GM18511 (cell line): ENCODE data around the gene INO80C.
A peak's percentile ranks its signal among the peaks of the same experiment; 100 is the strongest.
"Not testable (repeated sequence)": the region's sequence is repeated elsewhere in the genome, so short reads cannot be mapped to it uniquely, and the experiment has no call there.

ENCODE experiments used
- ATAC-seq: cut with Tn5 transposase; IDR thresholded peaks from one replicate; pipeline ENCODE4 v1.9.1; 2021; ENCODE audit warnings: mild to moderate bottlenecking, moderate library complexity; ENCODE audit not compliant: unreplicated experiment

The INO80C gene

GRCh38 chr18:35489913-35490490 lies 7.8 kb downstream of the INO80C start:
- ATAC-seq, result no peak

GRCh38 chr18:35489281-35489680 lies 8.5 kb downstream of the INO80C start:
- ATAC-seq, result not testable (repeated sequence)

GRCh38 chr18:35488396-35488795 lies 9.4 kb downstream of the INO80C start:
- not testable (repeated sequence) for ATAC-seq

GRCh38 chr18:35487525-35487924 lies 10.2 kb downstream of the INO80C start:
- ATAC-seq, result not testable (repeated sequence)

GRCh38 chr18:35485852-35486251 lies 11.9 kb downstream of the INO80C start:
- ATAC-seq, result no peak

GRCh38 chr18:35484034-35484433 lies 13.7 kb downstream of the INO80C start:
- ATAC-seq, result peak; percentile 74

- no peak for ATAC-seq
Measured at GRCh38 chr18:35481960-35482366, 15.8 kb downstream of the INO80C start.

- no peak for ATAC-seq
Measured at GRCh38 chr18:35479911-35480586, 17.7 kb downstream of the INO80C start.

GRCh38 chr18:35478520-35479435 lies 19.0 kb downstream of the INO80C start:
- ATAC-seq, result no peak

- no peak for ATAC-seq
Measured at GRCh38 chr18:35477974-35478373, 19.8 kb downstream of the INO80C start.

GRCh38 chr18:35477497-35477896 lies 20.3 kb downstream of the INO80C start:
- no peak for ATAC-seq

GRCh38 chr18:35474884-35475283 lies 22.9 kb downstream of the INO80C start:
- ATAC-seq, result no peak

- no peak for ATAC-seq
Measured at GRCh38 chr18:35473562-35473961, 24.2 kb downstream of the INO80C start.

GRCh38 chr18:35470435-35470834 lies 27.3 kb downstream of the INO80C start:
- no peak for ATAC-seq

GRCh38 chr18:35469725-35470124 lies 28.0 kb downstream of the INO80C start:
- ATAC-seq, result no peak

- no peak for ATAC-seq
Measured at GRCh38 chr18:35468711-35469110, 29.0 kb downstream of the INO80C start.

GRCh38 chr18:35467624-35468016 lies 30.1 kb downstream of the INO80C start:
- ATAC-seq, result peak; percentile 81

- peak; percentile 27 for ATAC-seq
Measured at GRCh38 chr18:35466815-35467623, 30.7 kb downstream of the INO80C start.

GRCh38 chr18:35466334-35466733 lies 31.4 kb downstream of the INO80C start:
- ATAC-seq, result peak; percentile 45

GRCh38 chr18:35465329-35465728 lies 32.4 kb downstream of the INO80C start:
- ATAC-seq, result no peak

- ATAC-seq, result no peak
Measured at GRCh38 chr18:35464831-35465279, 32.9 kb downstream of the INO80C start.
